Progenitor cell of endocrine pancreas (in vitro differentiated cells): ENCODE results near the gene PLPPR3. TPM values are rescaled to one million over a fixed set of nuclear protein-coding genes. Genes with fewer than 3 reads are reported as not detected.

Experiments
- DNase-seq: peaks from one replicate; pipeline ENCODE4 v3.0.0; 2021; ENCODE audit warnings: low spot score; ENCODE audit not compliant: unreplicated experiment
- H3K27ac Mint-ChIP-seq: 2 replicates; pipeline ENCODE4 v1.8.0; 2021; ENCODE audit warnings: mild to moderate bottlenecking, moderate library complexity, mixed read lengths
- H3K27me3 Mint-ChIP-seq: 2 replicates; pipeline ENCODE4 v1.8.0; 2021; ENCODE audit warnings: mixed read lengths
- H3K36me3 Mint-ChIP-seq: 2 replicates; pipeline ENCODE4 v1.8.0; 2022; ENCODE audit warnings: mixed read lengths; ENCODE audit not compliant: insufficient read depth
- H3K4me1 Mint-ChIP-seq: 2 replicates; pipeline ENCODE4 v1.8.0; 2021; ENCODE audit warnings: low read depth, mixed read lengths
- H3K4me3 Mint-ChIP-seq: 2 replicates; pipeline ENCODE4 v1.8.0; 2021; ENCODE audit warnings: low read depth, mild to moderate bottlenecking, moderate library complexity, mixed read lengths
- H3K9me3 Mint-ChIP-seq: 2 replicates; pipeline ENCODE4 v1.8.0; 2021; ENCODE audit warnings: low read depth, mixed read lengths
- total RNA-seq: library from RNA; stranded (reverse); gene quantifications from 2 replicates; pipeline ENCODE4 v1.2.1, GENCODE V29; 2021
- TF ChIP-seq, protein P1 (sequence below): fragments of 200-600 bp; sonication (generic); IDR thresholded peaks from one replicate; pipeline ENCODE4 v1.5.0; 2021; ENCODE audit warnings: antibody characterized with exemption, mild to moderate bottlenecking; ENCODE audit not compliant: unreplicated experiment

Gene PLPPR3
- total RNA-seq, 1 donor from 2014 or later: 129 TPM

GRCh38 chr19:807627-808422 is 13.9 kb downstream of the PLPPR3 start:
- TF ChIP-seq, protein P1, sequence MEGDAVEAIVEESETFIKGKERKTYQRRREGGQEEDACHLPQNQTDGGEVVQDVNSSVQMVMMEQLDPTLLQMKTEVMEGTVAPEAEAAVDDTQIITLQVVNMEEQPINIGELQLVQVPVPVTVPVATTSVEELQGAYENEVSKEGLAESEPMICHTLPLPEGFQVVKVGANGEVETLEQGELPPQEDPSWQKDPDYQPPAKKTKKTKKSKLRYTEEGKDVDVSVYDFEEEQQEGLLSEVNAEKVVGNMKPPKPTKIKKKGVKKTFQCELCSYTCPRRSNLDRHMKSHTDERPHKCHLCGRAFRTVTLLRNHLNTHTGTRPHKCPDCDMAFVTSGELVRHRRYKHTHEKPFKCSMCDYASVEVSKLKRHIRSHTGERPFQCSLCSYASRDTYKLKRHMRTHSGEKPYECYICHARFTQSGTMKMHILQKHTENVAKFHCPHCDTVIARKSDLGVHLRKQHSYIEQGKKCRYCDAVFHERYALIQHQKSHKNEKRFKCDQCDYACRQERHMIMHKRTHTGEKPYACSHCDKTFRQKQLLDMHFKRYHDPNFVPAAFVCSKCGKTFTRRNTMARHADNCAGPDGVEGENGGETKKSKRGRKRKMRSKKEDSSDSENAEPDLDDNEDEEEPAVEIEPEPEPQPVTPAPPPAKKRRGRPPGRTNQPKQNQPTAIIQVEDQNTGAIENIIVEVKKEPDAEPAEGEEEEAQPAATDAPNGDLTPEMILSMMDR: no peak
- no peak for DNase-seq
- Mint-ChIP-seq H3K27ac (peak overlapping the region; percentile 22), H3K9me3 (no peaks in the 10 kb centered on the region), H3K27me3 (no peaks in the 10 kb centered on the region), H3K36me3 (peaks cover 34% of the 10 kb centered on the region), H3K4me1 (peaks cover 3% of the 10 kb centered on the region), H3K4me3 (no peak overlapping the region)

DNA sequence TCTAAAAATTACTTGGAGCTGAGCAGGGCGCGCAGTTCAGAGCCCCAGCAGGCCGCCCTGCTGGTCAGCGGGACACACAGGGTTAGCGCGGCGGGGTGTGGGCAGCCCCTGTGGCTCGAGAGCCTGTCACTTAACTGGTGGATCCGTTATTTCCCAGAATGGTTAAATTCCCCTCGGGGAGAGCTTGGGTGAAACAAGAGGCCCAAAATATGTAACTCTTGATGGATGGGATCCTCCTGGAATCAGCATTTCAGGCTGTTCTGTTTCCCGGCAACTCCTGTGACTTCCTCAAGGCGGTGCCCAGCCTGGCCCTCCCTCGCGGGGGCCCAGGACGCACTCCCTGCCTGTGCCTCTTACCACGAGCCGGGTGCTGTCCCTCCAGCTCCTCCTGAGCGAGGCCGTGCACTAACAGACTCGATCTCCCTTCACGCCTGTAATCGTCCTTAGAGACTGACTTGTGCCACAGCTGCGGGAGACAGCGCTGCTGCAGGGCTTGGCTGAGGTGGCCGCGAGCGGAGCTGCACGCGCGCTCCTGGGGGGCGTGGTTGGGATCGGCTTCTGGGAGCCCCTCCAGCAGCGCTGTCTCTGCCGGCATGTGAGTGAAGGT is 14.8 kb downstream of the PLPPR3 start:
- peak overlapping the region; percentile 56 for H3K27ac Mint-ChIP-seq
- DNase-seq: no peak
- H3K36me3 Mint-ChIP-seq: peaks cover 36% of the 10 kb centered on the region

DNA sequence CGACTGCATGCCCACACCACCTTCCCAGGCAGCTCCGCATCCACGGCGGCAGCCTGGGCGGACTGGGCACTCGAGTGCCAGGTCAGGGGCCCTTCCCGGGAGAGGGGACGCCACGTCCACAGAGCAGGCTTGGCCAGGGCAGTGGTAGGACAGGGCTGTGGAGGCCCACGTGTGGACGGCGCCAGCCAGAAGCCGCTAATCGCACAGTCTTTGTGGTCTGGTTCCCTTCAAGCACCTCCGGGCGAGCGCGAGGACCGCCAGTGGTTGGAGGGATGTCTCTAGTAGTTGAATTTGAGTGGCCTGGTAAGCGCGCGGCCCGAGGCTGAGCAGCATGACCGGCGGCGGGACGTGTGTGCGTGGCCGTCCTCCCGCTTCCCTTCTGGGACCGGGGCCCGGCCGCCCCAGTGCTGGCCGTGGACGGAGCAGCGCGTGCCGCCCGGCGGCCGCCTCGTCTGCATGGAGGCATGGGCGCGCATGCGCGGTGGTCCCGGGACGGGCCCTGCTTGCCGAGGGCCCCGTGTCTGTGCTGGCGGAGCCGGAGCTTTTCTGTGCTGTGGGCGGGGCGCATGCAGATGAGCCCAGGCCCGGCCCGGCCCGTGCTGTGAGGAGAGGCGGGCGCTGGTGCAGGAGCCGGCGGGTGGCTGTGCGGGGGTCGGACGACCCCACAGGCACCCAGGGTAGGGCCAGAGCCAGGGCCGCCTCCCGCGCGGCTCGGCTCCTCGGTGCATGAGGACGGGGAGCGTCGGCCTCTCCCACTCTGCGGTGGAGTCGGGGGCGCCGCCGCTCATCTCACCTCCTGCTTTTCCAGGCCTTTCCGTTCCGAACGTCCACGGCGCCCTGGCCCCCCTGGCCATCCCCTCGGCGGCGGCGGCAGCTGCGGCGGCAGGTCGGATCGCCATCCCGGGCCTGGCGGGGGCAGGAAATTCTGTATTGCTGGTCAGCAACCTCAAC is 15.9 kb downstream of the PLPPR3 start:
- Mint-ChIP-seq H3K27me3 (no peaks in the 10 kb centered on the region), H3K36me3 (peaks cover 29% of the 10 kb centered on the region), H3K9me3 (no peaks in the 10 kb centered on the region), H3K4me3 (no peak overlapping the region), H3K27ac (no peak overlapping the region), H3K4me1 (peaks cover 16% of the 10 kb centered on the region)
- DNase-seq: no peak
- TF ChIP-seq, protein P1: no peak

More for the DNA sequence above, 14.8 kb downstream of the PLPPR3 start:
- Mint-ChIP-seq H3K27me3 (no peaks in the 10 kb centered on the region), H3K9me3 (no peaks in the 10 kb centered on the region), H3K4me1 (peaks cover 10% of the 10 kb centered on the region), H3K4me3 (no peak overlapping the region)
- TF ChIP-seq, protein P1: no peak

- Mint-ChIP-seq H3K27ac (no peak overlapping the region), H3K9me3 (no peaks in the 10 kb centered on the region), H3K4me1 (peaks cover 22% of the 10 kb centered on the region), H3K4me3 (no peak overlapping the region), H3K27me3 (no peaks in the 10 kb centered on the region), H3K36me3 (peaks cover 26% of the 10 kb centered on the region)
- TF ChIP-seq, protein P1: no peak
- DNase-seq: no peak
Observed at GRCh38 chr19:805166-805551, 16.6 kb downstream of the PLPPR3 start.
